H1 (cell line): ENCODE data around the gene DCXR. TPM values are rescaled to one million over a fixed set of nuclear protein-coding genes. Genes with fewer than 3 reads are reported as not detected.

Experiments
- CTCF ChIA-PET: fragments of 300-600 bp; sonication (Branson Sonifier 250); formaldehyde crosslinking; loops from one replicate; lab custom pipeline; 2021; ENCODE audit not compliant: partially characterized antibody; lab: Charles Lee
- POLR2A ChIA-PET: fragments of 300-600 bp; sonication (Branson Sonifier 250); formaldehyde crosslinking; loops from one replicate; lab custom pipeline; 2021; ENCODE audit warnings: inconsistent platforms; ENCODE audit not compliant: partially characterized antibody; lab: Charles Lee
- DNase-seq, 2 experiments: peaks; one replicate each; pipeline versions ENCODE4 v3.0.0 to v3.0.0-alpha.2; 2010 to 2022; ENCODE audit warnings: low spot score in 2 of 2, low read depth in 1 of 2, mixed read lengths in 1 of 2
- FAIRE-seq: peaks from 2 replicates; lab custom pipeline; 2011; peaks lifted over from hg19 to GRCh38; lab: Jason Lieb, UNC
- H2AFZ ChIP-seq: 2 replicates; pipeline ENCODE4 v1.8.1; 2012; ENCODE audit warnings: low read length, inconsistent platforms
- H2AK5ac ChIP-seq: 2 replicates; pipeline ENCODE4 v1.6.1; 2013; ENCODE audit warnings: low read depth, low read length
- H2BK120ac ChIP-seq: replicated peaks from 2 replicates; pipeline ENCODE3; 2013; ENCODE audit warnings: low read depth, low read length, inconsistent platforms
- H2BK12ac ChIP-seq: 2 replicates; pipeline ENCODE4 v1.6.1; 2013; ENCODE audit warnings: low read depth, low read length
- H2BK15ac ChIP-seq: 2 replicates; pipeline ENCODE4 v1.6.1; 2013; ENCODE audit warnings: low read length
- H2BK20ac ChIP-seq: 2 replicates; pipeline ENCODE4 v1.6.1; 2013; ENCODE audit warnings: low read length
- H2BK5ac ChIP-seq: 2 replicates; pipeline ENCODE4 v1.6.1; 2013; ENCODE audit warnings: low read depth, low read length
- H3K14ac ChIP-seq: 2 replicates; pipeline ENCODE4 v1.6.1; 2013; ENCODE audit warnings: inconsistent platforms; ENCODE audit not compliant: insufficient read length
- H3K18ac ChIP-seq: 2 replicates; pipeline ENCODE4 v1.6.1; 2013; ENCODE audit warnings: low read length; ENCODE audit errors: extremely low read depth
- H3K23ac ChIP-seq: 2 replicates; pipeline ENCODE4 v1.6.1; 2013; ENCODE audit warnings: inconsistent platforms; ENCODE audit not compliant: insufficient read length
- H3K23me2 ChIP-seq: 2 replicates; pipeline ENCODE4 v1.6.1; 2013; ENCODE audit warnings: low read depth, low read length
- H3K27ac ChIP-seq: 2 replicates; pipeline ENCODE4 v1.6.1; 2011; ENCODE audit warnings: low read depth, low read length, inconsistent platforms
- H3K27me3 ChIP-seq, 4 experiments: replicated peaks in 1 of 4; 1 replicate in 1 of 4; 2 replicates in 3 of 4; pipeline versions ENCODE4 v1.6.1 to v1.8.1; 2011 to 2013; ENCODE audit warnings: low read length in 3 of 4, mild to moderate bottlenecking in 3 of 4, inconsistent platforms in 2 of 4, mixed read lengths in 2 of 4, moderate library complexity in 1 of 4; ENCODE audit not compliant: control insufficient read depth in 3 of 4, insufficient read depth in 3 of 4; ENCODE audit errors: extremely low read depth in 1 of 4
- H3K36me3 ChIP-seq, 4 experiments: 2 replicates each; pipeline versions ENCODE4 v1.6.1 to v1.8.1; 2011 to 2013; ENCODE audit warnings: mild to moderate bottlenecking in 4 of 4, low read length in 3 of 4, moderate library complexity in 2 of 4, control low read depth in 1 of 4, inconsistent platforms in 1 of 4; ENCODE audit not compliant: insufficient read depth in 4 of 4, control insufficient read depth in 2 of 4
- H3K4ac ChIP-seq: replicated peaks from 2 replicates; pipeline ENCODE3; 2013; ENCODE audit warnings: low read length, low read depth, mixed read lengths, inconsistent platforms; ENCODE audit not compliant: insufficient read length
- H3K4me1 ChIP-seq, 4 experiments: replicated peaks in 1 of 4; 1 replicate in 1 of 4; 2 replicates in 3 of 4; pipeline versions ENCODE4 v1.6.1 to v1.8.1; 2011 to 2013; ENCODE audit warnings: low read length in 3 of 4, inconsistent platforms in 2 of 4, mixed read lengths in 1 of 4; ENCODE audit not compliant: insufficient read depth in 4 of 4, control insufficient read depth in 3 of 4
- H3K4me2 ChIP-seq, 2 experiments: 2 replicates each; pipeline versions ENCODE4 v1.6.1 to v1.8.1; 2011 to 2013; ENCODE audit warnings: low read depth in 2 of 2, low read length in 2 of 2, control low read depth in 1 of 2, inconsistent platforms in 1 of 2, mild to moderate bottlenecking in 1 of 2; ENCODE audit not compliant: insufficient read depth in 1 of 2
- H3K4me3 ChIP-seq, 4 experiments: fragments of 200-600, 300-600 bp in 1 of 4; sonication (generic), shearing (Covaris generic), sonication (Bioruptor Twin) in 1 of 4; 2 replicates each; pipeline versions ENCODE4 v1.5.1 to v1.8.1; 2011 to 2016; ENCODE audit warnings: low read length in 4 of 4, low read depth in 3 of 4, control low read depth in 2 of 4, inconsistent platforms in 2 of 4, mild to moderate bottlenecking in 2 of 4, mixed read lengths in 1 of 4, moderate library complexity in 1 of 4; ENCODE audit not compliant: insufficient read depth in 2 of 4; ENCODE audit errors: extremely low read depth in 1 of 4
- H3K56ac ChIP-seq: replicated peaks from 2 replicates; pipeline ENCODE3; 2013; ENCODE audit warnings: low read depth, mild to moderate bottlenecking, mixed read lengths, low read length, inconsistent platforms; ENCODE audit not compliant: insufficient read length
- H3K79me1 ChIP-seq: 2 replicates; pipeline ENCODE4 v1.6.1; 2013; ENCODE audit warnings: low read depth, low read length, control low read depth
- H3K79me2 ChIP-seq, 2 experiments: 2 replicates each; pipeline versions ENCODE4 v1.6.1 to v1.8.1; 2012 to 2013; ENCODE audit warnings: low read length in 2 of 2, mild to moderate bottlenecking in 2 of 2, inconsistent platforms in 1 of 2; ENCODE audit not compliant: insufficient read depth in 2 of 2, control insufficient read depth in 1 of 2
- H3K9ac ChIP-seq, 4 experiments: replicated peaks in 1 of 4; 1 replicate in 1 of 4; 2 replicates in 3 of 4; pipeline versions ENCODE4 v1.6.1 to v1.8.1; 2011 to 2013; ENCODE audit warnings: low read depth in 3 of 4, low read length in 3 of 4, control low read depth in 2 of 4, mild to moderate bottlenecking in 2 of 4, moderate library complexity in 2 of 4, inconsistent platforms in 1 of 4; ENCODE audit errors: extremely low read depth in 1 of 4
- H3K9me3 ChIP-seq, 2 experiments: 2 replicates each; pipeline versions ENCODE4 v1.6.1 to v1.8.1; 2012 to 2013; ENCODE audit warnings: mild to moderate bottlenecking in 2 of 2, moderate library complexity in 2 of 2, control low read depth in 1 of 2, inconsistent platforms in 1 of 2, low read depth in 1 of 2, low read length in 1 of 2, mixed read lengths in 1 of 2; ENCODE audit not compliant: insufficient read depth in 2 of 2
- H4K20me1 ChIP-seq, 2 experiments: replicated peaks in 1 of 2; 2 replicates each; pipeline versions ENCODE3 to v1.8.1; 2011 to 2013; ENCODE audit warnings: inconsistent platforms in 2 of 2, low read length in 2 of 2, mild to moderate bottlenecking in 1 of 2; ENCODE audit not compliant: insufficient read depth in 2 of 2, control insufficient read depth in 1 of 2
- H4K5ac ChIP-seq: 2 replicates; pipeline ENCODE4 v1.6.1; 2013; ENCODE audit warnings: low read length, low read depth, mixed read lengths, inconsistent platforms; ENCODE audit not compliant: insufficient read length
- H4K8ac ChIP-seq: 2 replicates; pipeline ENCODE4 v1.8.0; 2013; ENCODE audit warnings: mild to moderate bottlenecking, moderate library complexity, low read length, inconsistent platforms; ENCODE audit not compliant: insufficient read depth; ENCODE audit errors: extremely low read depth
- H4K91ac ChIP-seq: replicated peaks from 2 replicates; pipeline ENCODE3; 2013; ENCODE audit warnings: low read length, mixed read lengths, inconsistent platforms; ENCODE audit not compliant: insufficient read length
- JUND ChIP-seq: IDR thresholded peaks from 2 replicates; pipeline ENCODE4 v1.6.1; 2011; ENCODE audit warnings: mild to moderate bottlenecking, improper control_type of control experiment, low read length
- KDM4A ChIP-seq: IDR thresholded peaks from one replicate; pipeline ENCODE4 v1.7.1; 2012; ENCODE audit warnings: low read depth, mild to moderate bottlenecking, moderate library complexity, low read length, inconsistent platforms; ENCODE audit not compliant: severe bottlenecking
- PHF8 ChIP-seq: fragments of 200-600 bp; sonication (generic); conservative IDR thresholded peaks from 2 replicates; pipeline ENCODE4 v1.7.1; 2012; ENCODE audit warnings: low read depth, mild to moderate bottlenecking, inconsistent platforms, low read length, moderate library complexity
- WGBS, 2 experiments: shearing (Covaris generic) in 1 of 2; methylation state at CpG; one replicate each; pipeline versions ENCODE4 v1.1.6 to v1.1.7; 2013 to 2015; ENCODE audit warnings: low lambda C conversion rate in 2 of 2, mixed read lengths in 2 of 2, inconsistent platforms in 1 of 2, low coverage in 1 of 2, missing lambda C conversion rate in 1 of 2; ENCODE audit not compliant: insufficient replicate concordance in 2 of 2, insufficient coverage in 1 of 2, insufficient read length in 1 of 2; ENCODE audit errors: extremely low coverage in 1 of 2, missing lambda C conversion rate in 1 of 2; 5-methylcytosine and 5-hydroxymethylcytosine counted together
- polyA plus RNA-seq, 7 experiments: library from polyadenylated mRNA; depleted of rRNA in 3 of 7; stranded (reverse) in 5 of 7; unstranded in 2 of 7; fragments of >200 nt in 5 of 7; fragments of 200-250 nt in 2 of 7; gene quantifications; 1 replicate in 5 of 7; 2 replicates in 1 of 7; 4 replicates in 1 of 7; pipeline versions ENCODE4 v1.2.1 to v1.2.3, GENCODE V29; 2011 to 2013; ENCODE audit warnings: missing spikeins in 2 of 7, mixed read lengths in 2 of 7
- total RNA-seq: library from RNA; stranded (reverse); fragmentation: NEBNext Ultra II Directional; extraction: Animal tissue kit (Norgen Biotek cat#: 25700); gene quantifications from 2 replicates; pipeline ENCODE4 v1.2.1, GENCODE V29; 2021

DCXR gene
- total and polyA plus RNA-seq, 2 of the 8 experiments (the other 6 are each of a cell fraction or from before 2014, with no cell fraction given): 96.3 to 212 TPM

GRCh38 chr17:82023447-82024241 is 13.9 kb downstream of the DCXR start:
- FAIRE-seq (no peak), DNase-seq (no peak)
- Histone ChIP-seq H3K56ac (no peak overlapping the region), H2BK5ac (peak overlapping the region; percentile 10; the same call in 1 of the 2 replicates), H3K23me2 (peaks cover 12% of the 10 kb centered on the region), H2AK5ac (no peak overlapping the region), H3K9ac (peak overlapping the region; percentile 8 to 60 (median 34); a peak in 4 of 7 replicates), H2BK20ac (no peak overlapping the region), H4K20me1 (peaks cover 7 to 14% of the 10 kb centered on the region in 2 experiments), H2BK12ac (no peak overlapping the region), H3K23ac (no peak overlapping the region), H3K14ac (no peak overlapping the region), H4K5ac (no peak overlapping the region), H3K4ac (peak overlapping the region; percentile 21), H3K4me1 (peaks cover 0 to 14% (median 8%) of the 10 kb centered on the region in 4 experiments; a peak in 5 of 7 replicates), H4K91ac (no peak overlapping the region), H3K4me2 (peak overlapping the region; percentile 85 to 96), H3K79me1 (peaks cover 4% of the 10 kb centered on the region; the same call in 1 of the 2 replicates), H3K79me2 (peaks cover 0 to 12% of the 10 kb centered on the region in 2 experiments; a peak in 1 of 4 replicates), H2BK15ac (no peak overlapping the region), H3K4me3 (peak overlapping the region; percentile 64 to 86 (median 68)), H3K9me3 (no peaks in the 10 kb centered on the region), H3K27me3 (no peaks in the 10 kb centered on the region), H2AFZ (no peak overlapping the region), H3K36me3 (no peaks in the 10 kb centered on the region; a peak in 1 of 8 replicates), H2BK120ac (no peak overlapping the region), H3K27ac (no peak overlapping the region), H4K8ac (peak overlapping the region; percentile 45), H3K18ac (peak overlapping the region; percentile 71)
- ChIA-PET POLR2A (interaction anchor here (0.5 to 4.3 kb wide), 11 partner anchors 8 to 357 kb away, joined by 3 to 22 read pairs (median 5); partner anchors contain the start of genes ASPSCR1, CCDC137, DCXR and FASN), CTCF (interaction anchor here (1.1 to 2.0 kb wide), 4 partner anchors 26 to 96 kb away, joined by 3 to 5 read pairs (median 4); partner anchors contain the start of gene MAFG)
- TF ChIP-seq PHF8 (peak; percentile 55), JUND (no peak), KDM4A (peak; percentile 78)
- 11% methylated on average over 24 of the region's 55 CpGs; no CpG with 5 or more reads in 1 of the 2 experiments for WGBS, 2 experiments
